Measurements from ENCODE around the gene MEIG1.
"Not testable (repeated sequence)": the region's sequence is repeated elsewhere in the genome, so short reads cannot be mapped to it uniquely, and the experiment has no call there.

MEIG1 gene

GRCh38 chr10:14971867-14972448, 12.8 kb downstream of the MEIG1 start:
- no peak overlapping the region for H2AFZ ChIP-seq (ENCODE audit: low read length)
- H3K4me1 ChIP-seq (ENCODE audit: insufficient read depth, low read length, poor library complexity, severe bottlenecking) = no peaks in the 10 kb centered on the region
- TF ChIP-seq EZH2phosphoT487 (IDR thresholded peaks at IDR 0.05; ENCODE audit: borderline replicate concordance) (no peak), CTCF (conservative IDR thresholded peaks at IDR 0.05; ENCODE audit: low read length) (peak; percentile 72)

GRCh38 chr10:14974153-14974998, 15.2 kb downstream of the MEIG1 start:
- H3K9me2 ChIP-seq (replicated peaks; ENCODE audit: low read depth, low read length); H3K9ac ChIP-seq (ENCODE audit: low read depth, low read length, poor library complexity, severe bottlenecking); H3K36me3 ChIP-seq (ENCODE audit: insufficient read depth, low read length); H4K20me1 ChIP-seq (ENCODE audit: insufficient read depth, low read length, poor library complexity, severe bottlenecking); H3F3A ChIP-seq (ENCODE audit: low read depth); H3K79me2 ChIP-seq (ENCODE audit: insufficient read depth, low read length); H3K4me2 ChIP-seq (ENCODE audit: low read depth, low read length, poor library complexity, severe bottlenecking); H3K9me3 ChIP-seq (ENCODE audit: insufficient read depth, low read depth, low read length); H3K4me1 ChIP-seq (ENCODE audit: insufficient read depth, low read length, poor library complexity, severe bottlenecking); H3K4me3 ChIP-seq (ENCODE audit: low read length, poor library complexity, severe bottlenecking); H2AFZ ChIP-seq (ENCODE audit: low read length): not testable (repeated sequence)
- peaks cover 15% of the 10 kb centered on the region for H3K27me3 ChIP-seq (ENCODE audit: insufficient read depth, low read length, poor library complexity, severe bottlenecking)

More at GRCh38 chr10:14971867-14972448, 12.8 kb downstream of the MEIG1 start:
- no peaks in the 10 kb centered on the region for H3K9me2 ChIP-seq (replicated peaks; ENCODE audit: low read depth, low read length)
- no peaks in the 10 kb centered on the region for H3F3A ChIP-seq (ENCODE audit: low read depth)
- H3K27me3 ChIP-seq (ENCODE audit: insufficient read depth, low read length, poor library complexity, severe bottlenecking) = peaks cover 28% of the 10 kb centered on the region
- no peak overlapping the region for H3K9ac ChIP-seq (ENCODE audit: low read depth, low read length, poor library complexity, severe bottlenecking)
- H3K36me3 ChIP-seq (ENCODE audit: insufficient read depth, low read length) = no peaks in the 10 kb centered on the region
- no peak overlapping the region for H3K4me3 ChIP-seq (ENCODE audit: low read length, poor library complexity, severe bottlenecking)
- H3K9me3 ChIP-seq (ENCODE audit: insufficient read depth, low read depth, low read length) = no peaks in the 10 kb centered on the region
- H3K4me2 ChIP-seq (ENCODE audit: low read depth, low read length, poor library complexity, severe bottlenecking) = no peak overlapping the region
- H3K79me2 ChIP-seq (ENCODE audit: insufficient read depth, low read length) = no peaks in the 10 kb centered on the region
- H4K20me1 ChIP-seq (ENCODE audit: insufficient read depth, low read length, poor library complexity, severe bottlenecking) = no peaks in the 10 kb centered on the region

DNA sequence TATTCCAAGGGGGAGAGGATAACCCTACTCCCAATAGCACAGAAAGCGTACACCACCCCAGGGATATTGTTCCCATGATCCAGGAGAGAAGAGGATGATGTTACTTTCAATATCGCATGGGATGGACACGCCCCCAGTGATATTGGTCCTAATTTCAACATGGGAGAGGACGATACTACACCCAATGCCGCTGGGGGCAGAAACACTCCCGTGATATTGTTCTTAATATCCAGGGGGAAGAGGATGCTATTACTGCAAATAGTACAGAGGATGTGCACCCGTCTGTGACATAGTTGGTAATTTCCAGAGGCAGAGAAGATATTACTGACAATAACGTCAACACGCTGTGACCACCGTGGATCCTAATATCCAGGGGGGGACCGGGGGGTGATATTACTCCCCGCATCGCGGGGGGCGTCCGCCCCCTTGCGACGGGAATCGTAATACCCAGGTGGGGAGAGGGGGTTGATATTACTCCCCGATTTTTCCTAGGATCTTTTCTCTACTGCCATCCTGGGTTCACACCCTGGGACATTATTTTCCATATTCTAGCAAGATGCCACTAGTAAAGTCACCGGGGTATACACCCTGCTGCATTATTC, 16.6 kb downstream of the MEIG1 start:
- TF ChIP-seq EZH2phosphoT487 (IDR thresholded peaks at IDR 0.05; ENCODE audit: borderline replicate concordance) (no peak), CTCF (conservative IDR thresholded peaks at IDR 0.05; ENCODE audit: low read length) (no peak)
- Histone ChIP-seq H3K4me3 (ENCODE audit: low read length, poor library complexity, severe bottlenecking) (no peak overlapping the region), H3K9ac (ENCODE audit: low read depth, low read length, poor library complexity, severe bottlenecking) (no peak overlapping the region), H3K4me2 (ENCODE audit: low read depth, low read length, poor library complexity, severe bottlenecking) (no peak overlapping the region), H3K27me3 (ENCODE audit: insufficient read depth, low read length, poor library complexity, severe bottlenecking) (peaks cover 1% of the 10 kb centered on the region), H3K9me2 (replicated peaks; ENCODE audit: low read depth, low read length) (no peaks in the 10 kb centered on the region), H4K20me1 (ENCODE audit: insufficient read depth, low read length, poor library complexity, severe bottlenecking) (no peaks in the 10 kb centered on the region), H3K36me3 (ENCODE audit: insufficient read depth, low read length) (no peaks in the 10 kb centered on the region), H3F3A (ENCODE audit: low read depth) (no peaks in the 10 kb centered on the region), H3K79me2 (ENCODE audit: insufficient read depth, low read length) (no peaks in the 10 kb centered on the region), H3K4me1 (ENCODE audit: insufficient read depth, low read length, poor library complexity, severe bottlenecking) (no peaks in the 10 kb centered on the region), H2AFZ (ENCODE audit: low read length) (no peak overlapping the region), H3K9me3 (ENCODE audit: insufficient read depth, low read depth, low read length) (no peaks in the 10 kb centered on the region; the same call in 1 of the 2 replicates)
